KOPT-K1 (cell line): ENCODE data around the gene RLF.

Experiments
- H3K27ac ChIP-seq: fragments of 200-600 bp; sonication (generic); 2 replicates; pipeline ENCODE4 v1.5.1; 2016; ENCODE audit warnings: antibody characterized with exemption, mild to moderate bottlenecking, low read depth, low read length; ENCODE audit not compliant: poor library complexity, severe bottlenecking
- H3K36me3 ChIP-seq: fragments of 200-600 bp; sonication (generic); 2 replicates; pipeline ENCODE4 v1.5.1; 2017; ENCODE audit warnings: antibody characterized with exemption, mild to moderate bottlenecking, low read length, moderate library complexity; ENCODE audit not compliant: insufficient read depth
- H3K9me3 ChIP-seq: fragments of 200-600 bp; sonication (generic); 2 replicates; pipeline ENCODE4 v1.5.1; 2017; ENCODE audit warnings: antibody characterized with exemption, low read length, mild to moderate bottlenecking; ENCODE audit not compliant: insufficient read depth, poor library complexity, severe bottlenecking

The RLF gene

GRCh38 chr1:40244138-40244744 lies 83.1 kb downstream of the RLF start:
- Histone ChIP-seq H3K27ac (no peak overlapping the region), H3K9me3 (no peaks in the 10 kb centered on the region), H3K36me3 (peaks cover 14% of the 10 kb centered on the region)

- H3K9me3 ChIP-seq = no peaks in the 10 kb centered on the region
- H3K36me3 ChIP-seq = no peaks in the 10 kb centered on the region
- no peak overlapping the region for H3K27ac ChIP-seq
Measured at GRCh38 chr1:40245686-40246085, 84.5 kb downstream of the RLF start.

- Histone ChIP-seq H3K9me3 (no peaks in the 10 kb centered on the region), H3K36me3 (no peaks in the 10 kb centered on the region), H3K27ac (no peak within 1 kb of the TSS)
Measured at GRCh38 chr1:40247655-40248054, 86.5 kb downstream of the RLF start, which contains the start of gene TMCO2. Gene TMCO2 (plus strand): TSS chr1:40247937. CDS start chr1:40247994, 57 bp downstream.

DNA sequence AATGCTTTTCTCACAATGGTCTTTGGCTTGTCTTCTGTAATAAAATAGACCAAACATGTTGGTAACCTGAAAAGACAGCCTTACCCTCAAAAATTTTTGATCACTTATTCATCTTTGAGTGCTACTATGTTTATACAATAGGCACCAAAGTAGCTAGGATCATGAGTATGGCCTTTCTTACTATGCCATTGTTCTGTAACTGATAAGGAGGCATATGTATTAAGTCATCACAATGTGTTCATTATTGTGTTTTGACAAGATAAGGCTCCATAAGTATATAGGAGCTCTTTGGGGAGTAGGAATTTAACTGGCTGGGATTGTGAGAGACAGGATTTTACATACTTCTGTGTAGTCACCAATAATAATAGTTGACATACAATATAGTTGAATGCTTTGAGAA lies 87.2 kb downstream of the RLF start:
- no peaks in the 10 kb centered on the region for H3K36me3 ChIP-seq
- no peak overlapping the region for H3K27ac ChIP-seq
- H3K9me3 ChIP-seq = no peaks in the 10 kb centered on the region

GRCh38 chr1:40251456-40251855 lies 90.3 kb downstream of the RLF start:
- Histone ChIP-seq H3K27ac (no peak overlapping the region), H3K36me3 (no peaks in the 10 kb centered on the region), H3K9me3 (no peaks in the 10 kb centered on the region)

DNA sequence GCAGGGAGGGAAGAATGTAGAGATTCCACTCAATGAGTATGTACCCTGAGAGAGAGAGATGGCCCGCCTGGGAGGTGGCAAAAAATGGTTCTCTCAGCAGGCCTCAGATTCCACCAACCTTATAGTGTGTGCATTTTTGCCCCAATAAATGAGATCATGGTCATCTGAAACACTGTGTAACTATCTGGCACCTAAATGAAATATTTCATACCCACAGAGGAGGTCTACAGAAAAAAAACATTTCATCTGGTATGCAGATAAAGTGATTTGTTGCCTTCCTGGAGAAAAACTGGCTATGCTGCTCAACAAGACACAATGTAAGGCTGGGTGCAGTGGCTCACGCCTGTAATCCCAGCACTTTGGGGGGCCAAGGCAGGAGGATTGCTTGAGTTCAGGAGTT lies 91.4 kb downstream of the RLF start:
- Histone ChIP-seq H3K9me3 (no peaks in the 10 kb centered on the region), H3K36me3 (no peaks in the 10 kb centered on the region), H3K27ac (no peak overlapping the region)

- no peaks in the 10 kb centered on the region for H3K9me3 ChIP-seq
- H3K36me3 ChIP-seq = peaks cover 7% of the 10 kb centered on the region
- no peak overlapping the region for H3K27ac ChIP-seq
Measured at GRCh38 chr1:40255231-40255630, 94.0 kb downstream of the RLF start.

DNA sequence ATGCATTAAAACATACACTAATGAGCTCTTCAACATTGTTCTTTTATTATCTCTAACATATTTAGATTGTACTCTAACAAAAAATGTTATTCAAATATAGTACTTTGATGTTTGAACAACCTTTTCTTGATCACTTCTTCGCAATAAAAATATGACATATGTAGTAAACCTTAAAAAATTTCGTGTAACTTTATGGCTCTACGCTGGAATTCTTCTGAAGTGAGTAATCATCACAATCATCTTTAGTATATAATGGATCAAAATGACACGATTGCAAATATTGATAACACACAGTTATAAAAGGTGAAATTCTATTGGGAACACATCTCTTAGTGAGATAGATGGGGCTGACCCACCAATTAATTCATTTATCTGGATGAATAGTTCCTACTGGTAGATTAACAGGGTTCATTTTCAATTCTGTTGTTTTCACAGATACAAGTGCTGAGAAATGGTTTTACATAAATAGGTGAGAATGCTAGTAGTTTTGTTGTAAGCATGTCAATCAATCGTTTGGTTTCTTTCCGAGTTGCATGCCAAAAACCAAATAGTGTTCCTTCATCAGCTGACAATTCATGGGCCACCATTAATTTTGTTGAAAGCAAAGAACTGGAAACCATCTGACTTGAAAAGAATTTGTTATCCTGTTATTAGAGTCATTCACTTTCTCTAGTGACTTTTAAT lies 95.4 kb downstream of the RLF start:
- no peaks in the 10 kb centered on the region for H3K9me3 ChIP-seq
- H3K27ac ChIP-seq = peak overlapping the region; percentile 93
- H3K36me3 ChIP-seq = peaks cover 20% of the 10 kb centered on the region

- H3K9me3 ChIP-seq = no peaks in the 10 kb centered on the region
- H3K27ac ChIP-seq = peak overlapping the region; percentile 93
- H3K36me3 ChIP-seq = peaks cover 28% of the 10 kb centered on the region
Measured at GRCh38 chr1:40257313-40257687, 96.1 kb downstream of the RLF start.

GRCh38 chr1:40257688-40258444 lies 96.7 kb downstream of the RLF start, which contains the start of gene ZMPSTE24:
Gene ZMPSTE24 (plus strand): TSS chr1:40258236. CDS start chr1:40258272, 36 bp downstream.
- H3K36me3 ChIP-seq = peaks cover 33% of the 10 kb centered on the region
- no peaks in the 10 kb centered on the region for H3K9me3 ChIP-seq
- H3K27ac ChIP-seq = peak within 1 kb of the TSS; percentile 93

DNA sequence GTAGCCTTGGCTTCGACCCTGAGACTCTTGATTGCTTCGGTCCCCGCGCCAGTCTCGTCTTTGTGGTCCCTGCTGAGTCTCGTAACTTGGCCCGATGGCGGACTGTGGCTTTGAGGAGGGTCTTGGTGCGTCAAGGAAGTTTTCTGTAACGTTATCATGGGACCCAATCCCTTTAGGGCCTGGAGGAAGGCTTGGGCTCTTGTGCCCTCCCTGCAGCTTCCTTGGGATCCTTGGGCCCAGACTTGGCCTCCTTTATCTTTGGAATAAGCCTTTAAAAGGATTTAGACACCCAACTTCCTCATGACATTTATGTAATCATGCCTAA lies 97.2 kb downstream of the RLF start:
- Histone ChIP-seq H3K9me3 (no peaks in the 10 kb centered on the region), H3K27ac (peak overlapping the region; percentile 93), H3K36me3 (peaks cover 39% of the 10 kb centered on the region)

DNA sequence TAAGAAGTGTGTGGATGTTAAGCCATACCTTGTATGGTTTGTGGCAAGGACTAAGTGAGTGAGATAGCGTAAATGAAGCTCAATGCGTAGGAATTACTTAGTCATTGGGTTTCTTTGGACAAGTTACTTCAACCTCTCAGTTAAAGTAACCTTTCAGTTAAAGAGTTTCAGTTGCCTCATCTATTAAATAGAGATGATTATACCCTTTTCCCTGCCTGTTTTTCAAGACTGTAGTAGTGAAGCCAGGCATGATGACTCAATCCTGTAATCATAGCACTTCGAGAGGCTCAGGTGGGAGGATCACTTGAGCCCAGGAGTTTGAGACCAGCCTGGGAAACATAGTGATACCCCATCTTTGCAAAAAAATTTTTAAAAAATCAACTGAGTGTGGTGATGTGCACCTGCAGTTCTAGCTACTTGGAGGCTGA lies 103.2 kb downstream of the RLF start:
- Histone ChIP-seq H3K27ac (no peak overlapping the region), H3K36me3 (peaks cover 93% of the 10 kb centered on the region), H3K9me3 (no peaks in the 10 kb centered on the region)

- Histone ChIP-seq H3K9me3 (no peaks in the 10 kb centered on the region), H3K36me3 (peaks cover 95% of the 10 kb centered on the region), H3K27ac (no peak overlapping the region)
Measured at GRCh38 chr1:40265298-40265697, 104.1 kb downstream of the RLF start.

GRCh38 chr1:40265919-40266318 lies 104.7 kb downstream of the RLF start:
- no peaks in the 10 kb centered on the region for H3K9me3 ChIP-seq
- no peak overlapping the region for H3K27ac ChIP-seq
- H3K36me3 ChIP-seq = peaks cover 95% of the 10 kb centered on the region

DNA sequence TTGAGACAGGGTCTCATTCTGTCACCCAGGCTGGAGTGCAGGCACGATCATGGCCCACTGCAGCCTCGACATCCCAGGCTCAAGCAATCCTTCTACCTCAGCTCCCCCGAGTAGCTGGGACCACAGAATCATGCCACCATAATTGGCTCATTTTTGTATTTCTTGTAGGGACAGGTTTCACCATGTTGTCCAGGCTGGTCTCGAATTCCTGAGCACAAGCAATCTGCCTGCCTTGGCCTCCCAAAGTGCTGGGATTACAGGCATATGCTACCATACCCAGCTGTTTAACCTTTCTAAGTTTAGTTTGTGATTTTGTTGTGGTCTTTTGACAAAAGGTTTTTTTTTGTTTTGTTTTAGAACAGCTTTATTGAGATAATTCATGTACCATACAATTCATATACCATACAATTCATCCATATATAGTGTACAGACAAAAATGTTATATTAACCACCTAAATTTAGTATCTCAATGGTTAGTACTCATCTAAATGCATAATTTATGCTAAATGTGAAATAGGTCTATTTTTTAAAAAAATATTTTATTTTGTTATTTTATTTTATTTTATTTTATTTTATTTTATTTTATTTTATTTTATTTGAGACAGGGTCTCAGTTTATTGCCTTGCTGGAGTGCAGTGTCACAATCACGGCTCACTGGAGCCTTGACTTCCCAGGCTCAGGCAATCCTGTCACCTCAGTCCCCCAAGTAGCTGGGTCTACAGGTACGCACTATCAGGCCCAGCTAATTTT lies 105.8 kb downstream of the RLF start:
- Histone ChIP-seq H3K9me3 (no peaks in the 10 kb centered on the region), H3K36me3 (peaks cover 95% of the 10 kb centered on the region), H3K27ac (no peak overlapping the region)
